GM12892 (cell line): ENCODE results near the gene SYT14.

Source experiments
- POLR2A ChIP-seq: IDR thresholded peaks from 2 replicates; pipeline ENCODE4 v1.6.1; 2011; ENCODE audit warnings: low read depth, low read length, control low read depth
- TAF1 ChIP-seq: IDR thresholded peaks from 2 replicates; pipeline ENCODE4 v1.6.1; 2011; ENCODE audit warnings: low read depth, mild to moderate bottlenecking, control low read depth, low read length, borderline replicate concordance

- TF ChIP-seq POLR2A (no peak), TAF1 (no peak)
Measured at GRCh38 chr1:210213335-210213734, 275.3 kb downstream of the SYT14 start.
